GM18867 (cell line): Measurements from ENCODE around the gene POU4F3.

Experiments
- ATAC-seq: cut with Tn5 transposase; IDR thresholded peaks from one replicate; pipeline ENCODE4 v1.9.1; 2021; ENCODE audit warnings: mild to moderate bottlenecking, moderate library complexity; ENCODE audit not compliant: unreplicated experiment

Gene POU4F3

DNA sequence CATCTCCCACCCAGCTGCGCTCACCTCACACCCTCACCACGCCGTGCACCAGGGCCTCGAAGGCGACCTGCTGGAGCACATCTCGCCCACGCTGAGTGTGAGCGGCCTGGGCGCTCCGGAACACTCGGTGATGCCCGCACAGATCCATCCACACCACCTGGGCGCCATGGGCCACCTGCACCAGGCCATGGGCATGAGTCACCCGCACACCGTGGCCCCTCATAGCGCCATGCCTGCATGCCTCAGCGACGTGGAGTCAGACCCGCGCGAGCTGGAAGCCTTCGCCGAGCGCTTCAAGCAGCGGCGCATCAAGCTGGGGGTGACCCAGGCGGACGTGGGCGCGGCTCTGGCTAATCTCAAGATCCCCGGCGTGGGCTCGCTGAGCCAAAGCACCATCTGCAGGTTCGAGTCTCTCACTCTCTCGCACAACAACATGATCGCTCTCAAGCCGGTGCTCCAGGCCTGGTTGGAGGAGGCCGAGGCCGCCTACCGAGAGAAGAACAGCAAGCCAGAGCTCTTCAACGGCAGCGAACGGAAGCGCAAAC lies 1.1 kb downstream of the POU4F3 start:
- no peak for ATAC-seq

DNA sequence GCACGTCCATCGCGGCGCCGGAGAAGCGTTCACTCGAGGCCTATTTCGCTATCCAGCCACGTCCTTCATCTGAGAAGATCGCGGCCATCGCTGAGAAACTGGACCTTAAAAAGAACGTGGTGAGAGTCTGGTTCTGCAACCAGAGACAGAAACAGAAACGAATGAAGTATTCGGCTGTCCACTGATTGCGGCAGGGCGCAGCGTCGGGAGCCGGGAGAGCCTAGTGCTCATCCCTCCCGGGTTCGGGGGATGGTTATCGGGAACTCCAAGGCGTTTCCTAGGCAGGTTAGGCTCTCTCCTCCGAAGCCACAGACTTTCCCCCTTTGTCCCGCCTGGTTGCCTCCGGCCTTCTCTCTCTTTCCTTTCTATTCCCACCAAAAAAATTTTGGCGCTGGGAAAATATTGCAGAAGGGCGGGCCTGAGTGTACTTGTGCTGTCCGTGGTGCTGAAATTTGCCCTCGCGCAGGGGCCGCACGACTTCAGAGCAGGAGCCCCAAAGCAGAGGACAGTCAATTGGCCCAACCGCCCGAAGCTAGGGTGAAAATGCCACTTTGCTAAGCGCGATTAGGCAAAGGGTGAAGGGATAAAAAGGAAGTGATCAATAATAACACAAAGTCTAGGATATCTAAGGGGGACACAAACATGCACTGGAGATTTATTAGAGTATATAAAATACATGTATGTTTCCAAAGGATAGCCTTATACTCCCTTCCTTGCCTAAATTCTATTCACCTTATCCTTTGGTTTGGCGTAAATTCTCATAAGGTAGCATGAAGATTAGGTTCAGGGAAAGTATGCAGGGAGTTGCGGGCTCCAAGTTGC lies 1.8 kb downstream of the POU4F3 start:
- ATAC-seq: no peak

DNA sequence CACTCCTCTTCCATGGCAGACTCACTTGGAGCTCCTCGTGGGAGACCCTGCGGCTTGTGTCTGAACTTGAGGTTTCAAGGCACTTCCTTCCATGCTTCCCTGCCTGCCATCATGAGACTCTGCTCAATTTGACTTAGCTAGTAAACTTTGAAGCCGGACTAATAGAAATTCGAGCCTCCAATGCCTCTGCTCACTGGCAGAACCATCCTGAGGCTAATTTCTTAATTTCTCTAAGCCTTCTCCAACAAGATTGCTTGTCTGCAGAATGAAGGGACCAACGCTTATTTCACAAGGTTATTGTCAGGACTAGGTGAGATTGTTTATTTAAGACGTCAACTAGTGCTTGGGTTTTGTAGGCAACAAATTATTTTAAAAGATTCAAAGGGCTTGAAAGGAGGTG lies 3.2 kb downstream of the POU4F3 start:
- ATAC-seq: no peak

DNA sequence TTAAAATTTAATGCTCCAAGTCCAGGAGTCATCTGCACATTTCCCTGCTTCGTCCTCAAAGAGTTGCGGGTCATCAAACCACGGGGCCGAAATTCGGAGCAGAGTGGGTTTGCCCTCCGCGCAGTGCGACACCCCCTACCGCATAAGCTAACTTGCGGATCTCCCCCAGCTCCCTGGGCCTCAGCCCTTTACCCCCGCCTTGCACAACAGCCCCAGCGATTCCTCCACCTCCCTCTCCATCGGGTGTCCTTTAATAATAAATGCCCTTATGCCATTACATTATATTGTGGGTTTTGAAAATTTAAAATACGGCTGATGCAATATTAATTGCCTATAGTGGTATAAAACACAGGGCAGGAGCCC lies 3.9 kb downstream of the POU4F3 start:
- ATAC-seq: no peak

DNA sequence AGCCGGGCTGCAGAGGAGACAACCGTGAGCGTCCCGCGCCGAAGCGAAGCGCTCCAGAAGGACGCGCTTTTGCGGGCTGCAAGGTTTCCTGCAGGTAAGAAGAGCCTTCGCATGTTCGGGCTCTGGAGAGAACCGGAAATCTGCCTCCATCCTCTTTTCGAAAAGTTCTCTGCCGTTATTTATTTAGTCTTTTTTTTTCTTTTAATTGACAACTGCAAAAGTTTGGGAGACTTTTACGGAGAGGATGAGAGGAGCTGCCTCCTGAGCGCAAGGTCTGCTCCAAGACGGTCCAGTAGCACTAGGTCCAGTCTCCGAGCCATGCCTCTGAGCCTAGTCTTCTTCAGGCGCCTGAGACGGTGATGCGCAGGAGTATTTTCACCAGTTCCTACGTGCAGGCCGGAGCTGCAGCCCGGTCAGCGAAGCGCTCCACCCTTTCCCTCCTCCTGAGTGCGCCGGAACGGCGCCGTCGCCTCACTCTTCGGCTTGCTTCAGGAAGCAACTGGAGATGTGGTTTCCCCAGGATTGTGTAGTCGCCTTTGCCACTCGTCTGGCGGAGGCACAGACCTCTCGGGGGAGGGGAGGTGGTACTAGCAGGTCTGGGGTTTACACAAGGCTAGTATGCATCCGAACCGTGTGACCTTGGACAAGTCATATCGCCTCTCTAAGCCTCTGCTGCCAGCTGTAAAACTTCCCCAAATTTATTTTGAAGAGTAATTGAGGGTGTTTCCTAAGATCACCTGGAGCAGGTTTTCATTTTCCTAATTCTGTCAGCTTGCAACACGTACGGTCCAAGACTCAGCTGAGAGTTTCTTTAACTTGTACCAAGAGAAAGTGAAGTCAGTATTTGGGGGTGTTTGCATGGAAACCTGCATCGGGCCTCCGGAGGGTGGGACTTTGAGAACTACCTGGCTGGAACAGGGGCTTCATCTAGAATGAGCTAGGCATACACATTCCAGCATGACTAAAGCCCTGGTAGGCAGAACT lies 4.5 kb downstream of the POU4F3 start:
- no peak for ATAC-seq

DNA sequence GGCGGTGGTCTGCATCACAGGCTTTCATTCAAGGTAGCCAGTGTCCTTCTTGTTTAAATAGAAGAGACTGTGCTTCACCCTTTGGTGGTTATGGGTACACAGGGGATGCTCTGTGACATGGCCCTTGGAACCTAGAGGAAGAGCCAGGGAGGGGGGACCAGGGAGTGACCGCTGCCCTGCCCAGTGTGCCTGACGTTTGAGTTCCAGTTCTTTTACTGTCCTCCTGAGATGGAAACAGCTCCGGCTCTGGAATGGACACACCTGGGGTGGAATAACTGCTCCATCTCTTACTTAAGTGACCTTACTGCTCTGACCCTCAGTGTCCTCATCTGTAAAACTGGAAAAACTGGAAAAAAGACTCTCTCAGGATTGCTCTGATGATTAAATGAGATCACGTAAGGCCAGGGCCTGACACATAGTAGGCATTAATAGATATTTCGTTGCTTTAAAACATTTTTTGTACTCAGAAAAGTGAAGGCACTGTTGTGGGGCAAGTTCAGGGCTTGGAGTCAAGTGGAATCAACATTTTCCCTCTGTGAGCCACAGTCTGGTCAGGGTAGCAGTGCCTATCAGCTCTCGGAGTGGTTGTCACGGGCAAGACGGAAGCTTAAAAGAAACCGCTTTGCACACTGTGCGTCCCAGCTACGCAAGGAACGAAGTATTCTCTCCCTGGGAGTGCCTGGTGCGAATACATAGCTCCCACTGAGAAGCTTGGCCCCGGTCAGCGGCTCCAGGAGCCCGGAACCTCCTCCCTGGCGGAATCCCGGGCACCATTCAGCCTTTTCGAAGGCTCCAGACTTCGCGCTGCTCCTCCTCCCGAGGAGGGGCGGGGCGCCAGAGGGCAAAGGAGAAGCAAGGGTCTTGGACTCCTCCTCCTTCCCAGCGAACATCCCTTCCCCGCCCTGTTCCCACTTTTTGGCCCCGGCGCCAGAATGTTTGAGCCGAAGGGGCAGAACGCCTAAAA lies 5.8 kb downstream of the POU4F3 start:
- no peak for ATAC-seq

DNA sequence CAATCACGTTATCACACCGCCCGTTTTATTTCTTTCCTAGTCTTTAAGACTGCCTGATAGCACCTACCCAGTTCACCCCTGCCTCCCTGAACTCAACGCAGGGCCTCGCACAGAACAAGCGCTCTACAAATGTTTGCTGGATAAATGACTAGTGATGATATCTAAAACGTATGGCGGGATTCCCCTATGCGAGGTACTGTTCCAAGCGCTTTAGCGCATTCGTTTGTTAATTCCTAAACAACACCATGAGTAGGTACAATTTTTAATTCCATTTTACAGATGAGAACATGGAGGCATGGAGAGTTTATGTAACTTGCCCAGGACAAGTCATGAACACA lies 6.6 kb downstream of the POU4F3 start:
- no peak for ATAC-seq

DNA sequence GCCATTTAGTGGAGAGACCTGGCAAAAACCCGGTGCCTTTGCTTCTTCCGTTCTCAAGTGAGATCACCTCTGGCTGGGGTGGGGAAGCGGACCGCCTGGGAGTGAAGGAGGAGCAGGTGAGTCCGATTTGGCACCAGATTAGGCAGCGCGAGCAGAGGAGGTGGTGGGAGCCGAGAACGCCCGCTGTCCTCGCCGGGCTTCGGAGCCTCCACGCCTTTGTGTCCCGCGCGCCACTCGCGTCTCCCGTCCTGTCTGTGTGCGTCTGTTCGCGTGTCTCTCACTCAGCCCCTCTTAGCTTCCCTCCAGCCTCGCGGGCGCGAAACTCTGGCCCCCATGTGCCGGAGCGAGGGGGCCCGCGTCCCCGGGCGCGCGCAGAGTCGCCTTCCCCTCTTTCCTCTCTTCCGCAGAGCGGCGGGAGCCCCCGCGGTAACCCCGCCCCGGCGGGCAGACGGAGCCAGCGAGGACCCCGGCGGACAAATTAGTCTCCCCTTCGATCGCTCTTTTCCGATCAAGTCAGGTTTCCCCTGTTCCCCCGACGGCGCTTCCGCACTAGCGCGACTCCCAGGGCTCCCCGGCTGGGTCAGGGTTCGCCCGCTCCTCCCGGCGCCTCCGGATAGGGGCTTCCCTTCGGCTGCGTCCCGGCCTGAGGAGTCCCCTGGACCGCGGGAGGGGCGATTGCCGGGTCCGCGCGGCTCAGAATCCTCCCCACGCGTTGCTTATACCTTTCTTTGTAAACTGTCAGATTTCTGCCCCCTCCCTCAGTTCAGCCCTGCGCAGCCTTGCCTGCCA lies 7.1 kb downstream of the POU4F3 start:
- no peak for ATAC-seq

DNA sequence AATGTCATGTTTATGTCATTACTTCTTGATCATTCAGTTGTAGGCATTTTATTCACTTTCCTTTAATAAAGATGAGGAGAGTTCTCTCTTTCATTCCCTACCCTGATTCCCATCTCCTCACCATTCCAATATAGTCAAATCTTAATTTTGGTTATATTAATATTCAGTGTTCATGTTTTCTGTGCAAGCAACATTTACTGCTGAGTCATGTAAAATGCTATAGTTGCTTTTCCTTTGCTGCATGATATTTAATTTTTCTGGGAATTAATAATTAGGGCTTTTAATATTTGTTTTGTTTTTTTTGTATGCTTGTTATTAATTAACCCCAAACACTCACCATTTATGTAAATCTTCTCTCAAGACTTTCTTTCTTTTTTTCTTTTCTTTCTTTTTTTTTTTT lies 18.5 kb downstream of the POU4F3 start:
- no peak for ATAC-seq

DNA sequence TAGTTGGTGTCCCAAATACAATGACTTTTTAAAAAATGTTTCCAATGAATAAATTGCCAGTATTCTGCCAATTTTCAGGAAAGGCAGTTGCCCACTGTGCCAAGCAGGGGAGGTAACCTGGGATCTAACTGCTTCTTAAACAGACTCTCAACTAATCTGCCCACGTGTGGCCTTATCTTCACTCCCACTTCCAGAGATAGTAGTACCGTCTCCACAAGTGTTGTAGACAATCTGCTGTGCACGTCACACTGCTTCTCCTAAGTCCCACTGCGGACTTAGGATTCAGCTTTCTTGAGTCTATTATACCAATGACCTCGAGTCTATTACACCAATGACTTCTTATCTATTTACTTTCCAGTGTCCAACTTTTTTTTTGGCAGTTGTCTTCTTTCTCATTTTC lies 21.2 kb downstream of the POU4F3 start:
- no peak for ATAC-seq

DNA sequence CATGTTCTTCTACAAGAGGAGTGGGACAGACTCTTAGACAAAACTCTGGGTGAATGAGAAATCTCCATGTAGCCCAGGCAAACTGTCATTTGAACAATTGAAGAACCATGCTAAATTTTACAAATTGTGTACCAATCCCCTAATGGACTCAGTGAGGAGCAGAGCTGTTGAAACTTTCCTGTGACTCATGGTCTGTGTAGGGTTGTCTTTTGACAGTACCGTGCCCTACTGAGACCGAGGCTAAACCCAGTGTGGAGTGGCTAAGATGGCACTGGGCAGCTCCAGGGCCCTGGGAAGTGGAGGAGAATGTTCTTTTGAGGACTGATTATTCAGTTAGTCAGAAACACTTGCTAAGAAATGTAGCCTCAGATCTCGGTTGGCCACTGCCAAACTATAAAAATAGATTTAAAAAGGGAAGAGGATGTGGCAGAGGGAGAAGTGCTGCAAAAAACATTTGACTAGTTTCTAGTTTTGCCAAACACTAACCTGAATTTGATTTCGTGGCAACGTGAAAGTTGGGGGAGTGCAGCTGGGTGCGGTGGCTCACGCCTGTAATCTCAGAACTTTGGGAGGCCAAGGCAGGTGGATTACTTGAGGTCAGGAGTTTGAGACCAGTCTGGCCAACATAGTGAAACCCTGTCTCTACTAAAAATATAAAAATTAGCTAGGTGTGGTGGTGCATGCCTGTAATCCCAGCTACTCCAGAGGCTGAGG lies 24.7 kb downstream of the POU4F3 start:
- no peak for ATAC-seq

DNA sequence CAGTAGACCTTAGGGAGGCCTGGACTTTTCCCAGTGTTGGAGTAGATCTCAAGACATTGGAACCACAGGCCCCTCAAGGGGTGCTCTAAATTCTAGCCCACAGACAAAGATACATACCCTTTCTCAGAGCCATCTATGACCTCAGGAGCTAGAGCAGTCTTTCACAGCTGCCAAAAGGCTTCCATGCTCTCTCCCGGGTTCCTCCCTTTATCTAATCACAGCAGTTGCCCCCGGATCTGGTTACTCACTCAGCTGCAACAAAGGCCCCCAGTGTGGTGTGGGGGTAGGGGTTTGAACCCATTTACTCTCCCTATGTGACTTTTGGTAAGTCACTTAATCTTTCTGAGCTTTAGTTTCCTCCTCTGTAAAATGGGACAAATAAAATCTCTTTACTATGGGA lies 27.0 kb downstream of the POU4F3 start:
- ATAC-seq: no peak

DNA sequence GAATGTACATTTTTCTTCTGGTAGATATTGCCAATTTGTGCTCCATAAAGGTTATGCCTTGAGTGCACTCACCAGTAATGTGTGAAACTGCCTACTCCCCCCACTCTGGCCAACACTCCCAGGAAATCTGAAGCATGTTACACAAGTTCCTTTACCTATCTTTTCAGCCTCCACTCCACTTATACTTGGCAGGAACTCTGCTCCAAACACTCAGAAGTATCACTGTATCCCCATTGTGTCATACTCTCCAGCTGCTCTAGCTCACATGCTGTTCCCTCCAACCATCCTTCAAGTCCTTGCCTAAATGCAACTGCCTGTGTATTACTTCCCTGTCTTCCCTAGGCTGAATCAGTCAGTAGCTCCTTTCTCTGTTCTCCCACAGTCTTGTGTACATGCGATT lies 28.3 kb downstream of the POU4F3 start:
- ATAC-seq: no peak

DNA sequence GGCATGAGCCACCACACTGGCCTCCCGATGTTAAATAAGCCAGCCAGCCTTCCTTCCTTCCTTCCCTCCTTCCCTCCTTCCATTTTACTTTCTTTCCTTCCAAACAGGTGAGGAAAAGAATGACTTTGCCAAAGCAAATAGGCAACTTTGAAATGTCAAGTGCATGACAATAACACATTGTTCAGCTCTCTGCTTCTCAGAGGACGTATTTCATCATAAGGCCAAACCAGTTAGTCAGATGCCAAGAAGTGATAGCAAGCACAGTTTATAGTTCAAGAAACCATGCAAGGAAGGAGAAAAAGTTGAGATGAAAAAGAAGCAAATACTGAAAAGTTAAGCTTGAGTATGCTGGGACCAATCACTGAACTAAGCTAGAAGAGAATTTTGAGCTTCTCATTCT lies 29.5 kb downstream of the POU4F3 start:
- ATAC-seq: no peak

DNA sequence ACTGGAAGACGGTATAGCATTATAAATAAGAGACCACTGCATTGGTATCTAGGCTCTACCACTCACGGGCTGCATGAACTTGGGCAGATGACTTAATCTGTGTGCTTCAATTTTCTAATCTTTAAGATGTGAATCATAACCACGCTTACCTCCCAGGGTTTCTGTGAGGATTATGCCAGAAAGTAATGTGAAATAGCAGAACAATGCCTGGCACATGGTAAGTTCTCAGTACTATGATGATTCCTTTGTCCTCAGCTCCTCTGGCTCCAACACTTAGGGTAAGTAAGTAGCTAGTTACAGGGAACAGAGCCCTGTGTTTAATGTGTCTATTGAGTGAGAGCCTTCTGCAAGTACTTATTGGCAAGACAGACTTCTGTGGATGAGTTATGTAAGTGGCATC lies 31.1 kb downstream of the POU4F3 start:
- no peak for ATAC-seq

DNA sequence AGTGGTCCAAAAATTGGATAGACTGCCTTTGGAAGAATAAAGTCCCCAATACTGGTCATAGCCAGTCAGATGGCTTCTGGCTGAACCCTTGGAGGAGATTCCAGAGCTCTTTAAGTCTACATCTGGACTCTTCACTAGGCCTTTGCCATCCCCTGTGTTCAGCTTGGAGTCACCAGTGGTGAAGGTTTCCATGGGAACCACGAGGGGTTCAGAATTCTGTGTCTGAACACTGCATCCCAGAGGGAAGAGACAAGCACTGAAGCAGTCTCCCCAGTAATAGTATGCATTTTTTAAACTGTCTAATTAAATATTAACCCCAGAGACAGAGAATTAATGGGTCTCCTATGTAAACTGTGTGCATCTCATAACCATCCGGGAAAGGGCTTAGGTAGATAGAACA lies 38.2 kb downstream of the POU4F3 start:
- no peak for ATAC-seq

DNA sequence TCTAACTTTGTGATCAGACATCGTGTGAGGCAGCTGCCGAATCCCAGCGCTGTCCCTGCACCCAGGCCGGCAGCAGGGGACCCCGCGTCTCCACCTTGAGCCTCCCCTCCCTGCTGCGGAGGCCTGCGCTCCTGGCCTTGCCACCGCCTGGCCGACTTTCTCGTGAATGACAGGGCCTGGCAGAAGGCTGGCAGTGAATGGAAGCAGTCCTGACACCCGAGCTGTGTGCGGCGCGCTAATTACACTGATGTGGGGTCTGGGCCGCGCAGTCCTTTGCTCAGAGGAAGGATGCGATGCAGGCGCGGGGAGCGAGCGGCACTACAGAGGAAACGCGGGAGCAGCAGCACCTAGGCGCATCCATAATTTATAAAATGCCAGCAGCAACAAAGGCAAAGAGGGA lies 40.3 kb downstream of the POU4F3 start:
- ATAC-seq: no peak

DNA sequence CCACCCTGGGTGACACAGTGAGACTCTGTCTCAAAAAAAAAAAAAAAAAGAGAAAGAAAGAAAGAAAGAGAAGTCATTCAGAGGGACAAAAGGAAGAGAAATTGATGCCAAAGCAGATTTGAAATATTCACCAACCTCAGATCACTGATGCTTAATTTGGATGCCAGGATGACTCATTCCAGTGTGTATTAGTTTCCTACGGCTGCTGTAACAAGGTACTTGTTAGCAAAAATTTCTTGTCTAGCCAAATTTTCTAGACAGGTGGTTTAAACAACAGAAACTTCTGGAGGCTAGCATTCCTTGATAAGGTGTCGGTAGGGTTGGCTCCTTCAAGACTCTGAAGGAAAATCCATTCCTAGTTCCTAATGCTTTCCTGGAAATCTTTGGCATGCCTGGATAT lies 42.1 kb downstream of the POU4F3 start:
- no peak for ATAC-seq

DNA sequence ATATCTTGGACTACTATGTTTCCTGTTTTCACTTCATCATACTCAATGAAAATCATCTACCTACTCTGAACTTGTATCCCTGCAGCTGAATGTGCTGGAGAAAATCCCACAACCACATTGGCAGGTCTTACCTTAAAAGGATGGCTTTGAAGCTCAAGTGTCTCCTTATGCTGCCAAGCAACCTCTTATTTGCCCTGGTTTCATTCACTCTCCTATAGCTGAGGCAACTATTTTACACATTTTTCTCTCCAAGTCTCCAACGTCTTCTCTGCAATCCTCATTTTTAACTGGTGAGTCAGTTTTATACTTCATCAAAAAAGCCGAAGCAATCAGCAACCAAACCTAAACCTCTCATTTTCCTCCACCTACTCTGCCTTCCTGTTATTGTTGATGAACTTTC lies 49.7 kb downstream of the POU4F3 start:
- no peak for ATAC-seq
